Uterus (tissue), 4 donors: ENCODE data around the gene SNX9. TPM values are rescaled to one million over a fixed set of nuclear protein-coding genes. Genes with fewer than 3 reads are reported as not detected.
A peak's percentile ranks its signal among the peaks of the same experiment; 100 is the strongest.

Experiments used
- DNase-seq, 2 donors: peaks; one replicate each; pipeline ENCODE4 v3.0.0-alpha.2; 2019 to 2020
- H3K27ac ChIP-seq, 2 donors: fragments of 200-600 bp; sonication (generic); 1 replicate in 1 of 2; 2 replicates in 1 of 2; pipeline ENCODE4 v1.5.1; 2016 to 2018
- H3K27me3 ChIP-seq, 2 donors: fragments of 200-600 bp; sonication (generic); one replicate each; pipeline ENCODE4 v1.5.1; 2018 to 2019; ENCODE audit warnings: control low read depth in 1 of 2
- H3K36me3 ChIP-seq, 2 donors: fragments of 200-600 bp; sonication (generic); one replicate each; pipeline ENCODE4 v1.5.1; 2019; ENCODE audit warnings: control low read depth in 1 of 2
- H3K4me1 ChIP-seq, 2 donors: fragments of 200-600 bp; sonication (generic); one replicate each; pipeline ENCODE4 v1.5.1; 2018 to 2019; ENCODE audit warnings: control low read depth in 1 of 2
- H3K4me3 ChIP-seq, 2 donors: fragments of 200-600 bp; sonication (generic); 1 replicate in 1 of 2; 2 replicates in 1 of 2; pipeline ENCODE4 v1.5.1; 2018 to 2019; ENCODE audit warnings: mild to moderate bottlenecking in 1 of 2
- H3K9me3 ChIP-seq, 2 donors: fragments of 200-600 bp; sonication (generic); one replicate each; pipeline ENCODE4 v1.5.1; 2019; ENCODE audit warnings: control low read depth in 1 of 2
- CTCF ChIP-seq, 4 experiments: fragments of 200-600 bp in 2 of 4; fragments of 450-650 bp in 2 of 4; sonication (generic) in 2 of 4; IDR thresholded peaks; one replicate each; pipeline ENCODE4 v1.5.1; 2016 to 2019; ENCODE audit warnings: antibody characterized with exemption in 4 of 4, mild to moderate bottlenecking in 2 of 4, moderate library complexity in 1 of 4
- POLR2A ChIP-seq, 2 donors: fragments of 450-650 bp; IDR thresholded peaks; one replicate each; pipeline ENCODE4 v1.6.1; 2016; ENCODE audit warnings: antibody characterized with exemption in 2 of 2, mild to moderate bottlenecking in 1 of 2, moderate library complexity in 1 of 2
- intact Hi-C: fragments of 100-400 bp; cut with DNase I; formaldehyde crosslinking; loops from one replicate; pipeline ENCODE4 v1.15.1; 2023; ENCODE audit warnings: low total_unique reads
- total RNA-seq, 4 donors: library from RNA; depleted of rRNA in 3 of 4; stranded (reverse); fragments of >200 nt in 3 of 4; gene quantifications; one replicate each; pipeline versions ENCODE4 v1.1.0 to v1.2.4, GENCODE V29; 2014 to 2023
- donor health status: DM: yes; HTN: yes; CAD: no.

Gene SNX9
- total RNA-seq, 4 donors from 2014 or later: 31.0 to 65.9 (median 50.5) TPM

GRCh38 chr6:157904999-157905398 is 82.0 kb downstream of the SNX9 start:
- no peaks in the 10 kb centered on the region for H3K36me3 ChIP-seq
- H3K27ac ChIP-seq: no peak overlapping the region
- no peaks in the 10 kb centered on the region for H3K9me3 ChIP-seq
- no peaks in the 10 kb centered on the region for H3K4me1 ChIP-seq
- no peak overlapping the region for H3K4me3 ChIP-seq
- DNase-seq: no peak
- intact Hi-C loops: no loop called here
- no peaks in the 10 kb centered on the region for H3K27me3 ChIP-seq
- TF ChIP-seq CTCF (IDR thresholded peaks at IDR 0.05) (no peak), POLR2A (IDR thresholded peaks at IDR 0.05) (no peak)

GRCh38 chr6:157905590-157906342 is 82.7 kb downstream of the SNX9 start:
- intact Hi-C loops: no loop called here
- H3K4me3 ChIP-seq: no peak overlapping the region
- H3K36me3 ChIP-seq: no peaks in the 10 kb centered on the region
- H3K9me3 ChIP-seq: no peaks in the 10 kb centered on the region
- TF ChIP-seq CTCF (IDR thresholded peaks at IDR 0.05): no peak
- TF ChIP-seq POLR2A (IDR thresholded peaks at IDR 0.05): no peak
- no peak overlapping the region for H3K27ac ChIP-seq
- H3K27me3 ChIP-seq: no peaks in the 10 kb centered on the region
- H3K4me1 ChIP-seq: no peaks in the 10 kb centered on the region
- no peak for DNase-seq

DNA sequence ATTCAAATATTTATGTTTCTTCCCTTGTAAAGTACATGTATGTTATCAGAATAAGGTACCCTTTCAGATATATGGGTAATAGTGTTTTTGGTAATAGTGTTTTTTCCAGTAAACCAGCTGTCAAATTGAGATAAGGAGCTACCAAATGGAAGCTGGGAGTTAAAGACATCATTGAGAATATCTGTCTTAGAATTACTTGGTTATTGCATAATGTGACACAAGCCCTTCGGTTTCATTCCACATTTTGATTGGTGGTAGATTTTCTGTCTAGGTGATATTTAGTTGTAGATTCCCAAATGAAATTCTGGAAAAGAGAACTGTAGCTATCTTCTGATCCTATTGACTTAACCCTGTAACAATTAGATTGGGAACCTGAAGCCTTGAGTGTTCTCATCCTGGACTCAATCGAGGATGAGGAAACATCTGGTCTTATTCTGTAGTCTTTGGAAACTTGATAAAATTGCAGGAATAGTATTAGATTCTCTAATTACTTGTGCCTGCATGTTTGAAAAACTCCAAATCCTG is 83.6 kb downstream of the SNX9 start:
- no peaks in the 10 kb centered on the region for H3K4me1 ChIP-seq
- no peaks in the 10 kb centered on the region for H3K36me3 ChIP-seq
- H3K27me3 ChIP-seq: no peaks in the 10 kb centered on the region
- TF ChIP-seq POLR2A (IDR thresholded peaks at IDR 0.05) (no peak), CTCF (IDR thresholded peaks at IDR 0.05) (no peak)
- intact Hi-C loops: no loop called here
- DNase-seq: no peak
- H3K27ac ChIP-seq: peak overlapping the region in 1 of 2 donors; percentile 17
- no peaks in the 10 kb centered on the region for H3K9me3 ChIP-seq
- no peak overlapping the region for H3K4me3 ChIP-seq

- DNase-seq: no peak
- TF ChIP-seq POLR2A (IDR thresholded peaks at IDR 0.05): no peak
- no peak for TF ChIP-seq CTCF (IDR thresholded peaks at IDR 0.05)
- H3K36me3 ChIP-seq: no peaks in the 10 kb centered on the region
- no peaks in the 10 kb centered on the region for H3K9me3 ChIP-seq
- no peaks in the 10 kb centered on the region for H3K27me3 ChIP-seq
- H3K4me3 ChIP-seq: no peak overlapping the region
- H3K4me1 ChIP-seq: peaks cover 0 to 4% of the 10 kb centered on the region in 2 donors
- intact Hi-C loops: no loop called here
- no peak overlapping the region for H3K27ac ChIP-seq
Measured at GRCh38 chr6:157907651-157908050, 84.6 kb downstream of the SNX9 start.
